Osteoblast (primary cell): ENCODE data around the gene P2RY12. TPM values are rescaled to one million over a fixed set of nuclear protein-coding genes. Genes with fewer than 3 reads are reported as not detected.

Experiments used
- DNase-seq: peaks from one replicate; pipeline ENCODE4 v3.0.0; 2011; ENCODE audit warnings: low spot score, mixed read lengths; ENCODE audit not compliant: insufficient read length; ENCODE audit errors: missing footprints
- H2AFZ ChIP-seq: 2 replicates; pipeline ENCODE4 v1.6.0; 2011; ENCODE audit warnings: mild to moderate bottlenecking, low read length
- H3K27ac ChIP-seq: 2 replicates; pipeline ENCODE4 v1.5.1; 2011; ENCODE audit warnings: mild to moderate bottlenecking, low read depth, low read length, moderate library complexity
- H3K27me3 ChIP-seq: 2 replicates; pipeline ENCODE4 v1.6.0; 2012; ENCODE audit warnings: mild to moderate bottlenecking, control low read depth, inconsistent platforms, low read length, moderate library complexity; ENCODE audit not compliant: insufficient read depth
- H3K36me3 ChIP-seq: 2 replicates; pipeline ENCODE4 v1.5.1; 2011; ENCODE audit warnings: mild to moderate bottlenecking, low read length, control low read depth, moderate library complexity; ENCODE audit not compliant: insufficient read depth
- H3K4me1 ChIP-seq: 2 replicates; pipeline ENCODE4 v1.5.1; 2011; ENCODE audit warnings: mild to moderate bottlenecking, low read length, control low read depth, moderate library complexity; ENCODE audit not compliant: insufficient read depth
- H3K4me2 ChIP-seq: 2 replicates; pipeline ENCODE4 v1.6.0; 2011; ENCODE audit warnings: mild to moderate bottlenecking, low read length; ENCODE audit not compliant: insufficient read depth
- H3K4me3 ChIP-seq: fragments of 200-600 bp; sonication (generic); 3 replicates; pipeline ENCODE4 v1.5.1; 2012; ENCODE audit warnings: mild to moderate bottlenecking, low read length, inconsistent platforms; ENCODE audit not compliant: insufficient read depth
- H3K79me2 ChIP-seq: 2 replicates; pipeline ENCODE4 v1.6.0; 2012; ENCODE audit warnings: mild to moderate bottlenecking, low read length, control low read depth, inconsistent platforms; ENCODE audit not compliant: insufficient read depth
- H3K9me3 ChIP-seq: 2 replicates; pipeline ENCODE4 v1.5.1; 2011; ENCODE audit warnings: low read depth, low read length, control low read depth
- H4K20me1 ChIP-seq: 2 replicates; pipeline ENCODE4 v1.6.0; 2012; ENCODE audit warnings: mild to moderate bottlenecking, low read length, control low read depth; ENCODE audit not compliant: insufficient read depth
- CTCF ChIP-seq: IDR thresholded peaks from 2 replicates; pipeline ENCODE4 v1.5.1; 2011; ENCODE audit warnings: mild to moderate bottlenecking, low read depth, low read length, moderate library complexity; ENCODE audit errors: extremely low read depth
- total RNA-seq: library from RNA; depleted of rRNA; stranded (reverse); fragments of >200 nt; gene quantifications from 2 replicates; pipeline ENCODE4 v1.2.3, GENCODE V29; 2012

Gene P2RY12
- total RNA-seq, 1 donor: not detected

GRCh38 chr3:151318991-151319390, 65.6 kb downstream of the P2RY12 start:
- no peak overlapping the region for H3K4me2 ChIP-seq
- no peaks in the 10 kb centered on the region for H3K27me3 ChIP-seq
- H3K4me1 ChIP-seq: peaks cover 31% of the 10 kb centered on the region
- DNase-seq: no peak
- H3K79me2 ChIP-seq: no peaks in the 10 kb centered on the region
- H4K20me1 ChIP-seq: no peaks in the 10 kb centered on the region
- no peaks in the 10 kb centered on the region for H3K36me3 ChIP-seq
- peak overlapping the region; percentile 2 for H3K27ac ChIP-seq
- TF ChIP-seq CTCF: no peak
- no peaks in the 10 kb centered on the region for H3K9me3 ChIP-seq
- H3K4me3 ChIP-seq: no peak overlapping the region
- H2AFZ ChIP-seq: no peak overlapping the region

DNA sequence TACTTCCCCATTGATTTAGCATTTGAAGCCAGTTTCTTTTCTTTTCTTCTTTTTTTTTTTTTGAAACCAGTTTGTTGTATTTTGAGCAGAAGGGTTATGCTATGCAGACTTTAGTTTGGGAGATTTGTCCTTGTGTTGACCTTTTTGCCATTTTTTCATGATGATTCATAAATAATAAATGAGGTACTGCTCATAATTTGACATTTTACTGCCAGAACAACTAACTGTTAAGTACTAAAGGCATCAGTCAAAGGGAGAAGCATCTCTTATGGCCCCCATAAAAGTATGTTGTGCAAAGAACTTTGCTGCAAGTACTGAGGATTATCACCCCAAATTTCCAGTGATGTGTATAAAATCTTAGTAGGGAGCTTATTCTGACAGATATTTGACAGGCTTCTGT, 66.2 kb downstream of the P2RY12 start:
- Histone ChIP-seq H3K27me3 (no peaks in the 10 kb centered on the region), H3K36me3 (no peaks in the 10 kb centered on the region), H3K27ac (no peak overlapping the region), H2AFZ (no peak overlapping the region), H3K79me2 (no peaks in the 10 kb centered on the region), H4K20me1 (no peaks in the 10 kb centered on the region), H3K4me3 (no peak overlapping the region), H3K9me3 (no peaks in the 10 kb centered on the region), H3K4me1 (peaks cover 31% of the 10 kb centered on the region), H3K4me2 (no peak overlapping the region)
- no peak for DNase-seq
- TF ChIP-seq CTCF: no peak

DNA sequence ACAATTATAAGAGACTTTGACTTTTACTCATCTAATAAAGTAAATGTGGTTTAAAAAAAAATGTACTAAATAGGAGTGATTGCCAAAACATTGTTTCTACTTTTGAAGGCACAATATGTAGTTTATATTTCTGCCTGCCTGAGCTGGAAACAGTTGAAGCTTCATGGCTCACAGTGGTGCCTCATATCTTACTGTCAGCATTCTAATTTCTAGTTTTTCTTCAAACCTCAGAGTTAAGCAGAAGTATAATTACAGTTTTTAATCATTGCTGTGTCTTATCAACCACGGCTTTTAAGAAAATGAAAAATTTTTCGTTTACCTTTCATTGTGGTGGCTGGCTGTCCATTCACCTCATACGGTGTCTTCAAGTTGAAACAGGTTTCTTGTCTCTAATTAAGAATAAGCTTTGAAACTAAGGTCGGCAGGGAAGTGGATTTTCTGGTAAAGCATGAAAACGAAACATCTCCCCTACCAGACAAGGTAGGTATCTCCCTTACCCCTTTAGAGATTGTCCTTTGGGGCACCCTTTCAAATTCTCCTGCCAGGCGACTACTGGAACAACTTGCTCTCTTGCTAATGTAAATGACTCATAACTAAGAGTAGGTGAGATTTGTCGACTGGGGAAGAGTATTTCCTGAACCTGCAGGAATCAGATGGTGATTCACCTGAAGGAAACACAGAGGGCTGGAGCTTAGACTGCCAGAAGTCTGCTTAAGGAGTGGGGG, 68.1 kb downstream of the P2RY12 start, which contains the start of gene GPR87:
TSS of gene GPR87 (minus strand) at position 554 of the 725 bp plus-strand sequence. CDS start 16,720 bp downstream, outside the sequence.
- Histone ChIP-seq H3K4me1 (peaks cover 31% of the 10 kb centered on the region), H3K27ac (no peak within 1 kb of the TSS), H4K20me1 (no peaks in the 10 kb centered on the region), H3K36me3 (no peaks in the 10 kb centered on the region), H3K27me3 (no peaks in the 10 kb centered on the region), H3K4me3 (no peak within 1 kb of the TSS), H3K79me2 (no peaks in the 10 kb centered on the region), H3K9me3 (no peaks in the 10 kb centered on the region), H2AFZ (no peak within 1 kb of the TSS), H3K4me2 (no peak within 1 kb of the TSS)
- DNase-seq: no peak
- TF ChIP-seq CTCF: no peak

DNA sequence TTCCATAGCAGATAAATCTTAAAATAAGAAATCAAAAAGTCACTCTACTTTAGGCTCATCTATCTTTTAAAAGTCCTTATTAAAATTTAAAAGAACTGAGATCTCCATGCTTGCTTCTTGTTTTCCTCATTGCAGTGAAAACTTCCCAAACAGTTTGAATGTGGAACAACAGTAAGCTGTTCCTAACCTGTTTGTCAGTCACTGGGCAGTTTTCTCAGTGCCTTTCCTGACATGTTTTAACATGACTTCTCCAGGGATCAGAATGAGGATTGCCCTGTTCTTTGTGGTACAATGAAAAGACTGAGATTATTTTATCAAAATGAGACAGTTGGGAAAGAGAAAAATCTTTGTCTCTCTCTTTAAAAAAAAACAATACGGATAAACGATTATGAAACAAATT, 68.7 kb downstream of the P2RY12 start:
- TF ChIP-seq CTCF: no peak
- no peaks in the 10 kb centered on the region for H3K79me2 ChIP-seq
- H2AFZ ChIP-seq: no peak overlapping the region
- no peak overlapping the region for H3K4me3 ChIP-seq
- H3K4me2 ChIP-seq: no peak overlapping the region
- no peaks in the 10 kb centered on the region for H3K36me3 ChIP-seq
- DNase-seq: no peak
- H3K27ac ChIP-seq: no peak overlapping the region
- H3K9me3 ChIP-seq: no peaks in the 10 kb centered on the region
- H3K4me1 ChIP-seq: peaks cover 31% of the 10 kb centered on the region
- no peaks in the 10 kb centered on the region for H3K27me3 ChIP-seq
- H4K20me1 ChIP-seq: no peaks in the 10 kb centered on the region
